ENCODE data around the gene RABGAP1L.

RABGAP1L gene

DNA sequence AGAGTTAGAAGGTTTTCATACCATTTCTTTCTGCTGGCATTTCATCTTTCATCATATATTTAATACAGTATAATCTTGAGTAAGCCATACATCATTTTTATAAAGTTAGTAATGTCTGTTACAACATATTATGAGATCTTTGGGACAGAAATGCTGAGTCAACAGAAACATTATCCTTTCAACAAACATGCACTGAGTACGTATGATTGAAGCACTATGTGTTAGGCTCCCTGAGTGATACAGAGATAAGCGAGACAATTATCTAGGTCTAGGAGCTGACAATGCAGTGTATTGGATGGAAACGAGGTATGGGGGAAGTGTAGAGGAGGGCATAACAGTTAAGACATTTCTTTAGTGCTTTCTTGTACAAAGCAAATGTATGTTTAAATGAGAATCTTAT, 268.7 kb downstream of the RABGAP1L start:
- peaks cover 2 to 7% of the 10 kb centered on the region in 2 donors for H3K4me1 Mint-ChIP-seq
- ATAC-seq (replicated peaks), result no peak
- H3K4me3 Mint-ChIP-seq, result no peak overlapping the region
- H3K27ac Mint-ChIP-seq, result no peak overlapping the region
- no peaks in the 10 kb centered on the region for H3K9me3 Mint-ChIP-seq
- H3K27me3 Mint-ChIP-seq, result no peaks in the 10 kb centered on the region
- peaks cover 3 to 4% of the 10 kb centered on the region in 2 donors for H3K36me3 Mint-ChIP-seq
- no peak for DNase-seq

DNA sequence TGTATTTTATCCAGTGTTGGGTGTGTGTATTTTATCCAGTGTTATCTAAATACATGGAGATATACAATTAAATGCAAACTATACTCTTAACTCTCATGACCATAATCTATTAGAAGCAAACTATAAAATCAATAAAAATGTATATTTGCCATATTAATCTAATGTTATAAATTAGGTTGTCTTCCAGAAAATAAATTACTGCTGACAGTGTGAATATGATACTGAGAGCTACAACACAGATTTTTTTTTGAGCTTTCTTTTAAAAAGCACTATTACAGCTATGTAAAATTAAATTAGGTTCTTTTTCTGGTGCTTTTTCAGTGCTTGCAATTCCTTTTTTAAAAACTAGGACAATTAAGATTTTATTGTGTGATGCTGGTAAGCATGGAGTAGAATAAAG, 269.4 kb downstream of the RABGAP1L start:
- Mint-ChIP-seq H3K4me1 (peaks cover 2 to 7% of the 10 kb centered on the region in 2 donors), H3K36me3 (peaks cover 3 to 4% of the 10 kb centered on the region in 2 donors), H3K9me3 (no peaks in the 10 kb centered on the region), H3K4me3 (no peak overlapping the region), H3K27me3 (no peaks in the 10 kb centered on the region), H3K27ac (no peak overlapping the region)
- no peak for ATAC-seq (replicated peaks)
- DNase-seq, result no peak

- peaks cover 0 to 2% of the 10 kb centered on the region in 2 donors for H3K4me1 Mint-ChIP-seq
- no peaks in the 10 kb centered on the region for H3K27me3 Mint-ChIP-seq
- H3K36me3 Mint-ChIP-seq, result peaks cover 18 to 24% of the 10 kb centered on the region in 2 donors
- H3K9me3 Mint-ChIP-seq, result no peaks in the 10 kb centered on the region
- no peak for ATAC-seq (replicated peaks)
- no peak overlapping the region for H3K27ac Mint-ChIP-seq
- DNase-seq, result no peak
- no peak overlapping the region for H3K4me3 Mint-ChIP-seq
These were observed 274.1 kb downstream of the RABGAP1L start for GRCh38 chr1:174433451-174433850.

- no peak for DNase-seq
- Mint-ChIP-seq H3K36me3 (peaks cover 5 to 29% of the 10 kb centered on the region in 2 donors), H3K27ac (no peak overlapping the region), H3K27me3 (no peaks in the 10 kb centered on the region), H3K9me3 (no peaks in the 10 kb centered on the region), H3K4me1 (peaks cover 9% of the 10 kb centered on the region in 2 donors), H3K4me3 (no peak overlapping the region)
- no peak for ATAC-seq (replicated peaks)
These were observed 286.0 kb downstream of the RABGAP1L start for GRCh38 chr1:174445351-174445750.

GRCh38 chr1:174445817-174446216, 286.5 kb downstream of the RABGAP1L start:
- ATAC-seq (replicated peaks), result no peak
- no peaks in the 10 kb centered on the region for H3K9me3 Mint-ChIP-seq

DNA sequence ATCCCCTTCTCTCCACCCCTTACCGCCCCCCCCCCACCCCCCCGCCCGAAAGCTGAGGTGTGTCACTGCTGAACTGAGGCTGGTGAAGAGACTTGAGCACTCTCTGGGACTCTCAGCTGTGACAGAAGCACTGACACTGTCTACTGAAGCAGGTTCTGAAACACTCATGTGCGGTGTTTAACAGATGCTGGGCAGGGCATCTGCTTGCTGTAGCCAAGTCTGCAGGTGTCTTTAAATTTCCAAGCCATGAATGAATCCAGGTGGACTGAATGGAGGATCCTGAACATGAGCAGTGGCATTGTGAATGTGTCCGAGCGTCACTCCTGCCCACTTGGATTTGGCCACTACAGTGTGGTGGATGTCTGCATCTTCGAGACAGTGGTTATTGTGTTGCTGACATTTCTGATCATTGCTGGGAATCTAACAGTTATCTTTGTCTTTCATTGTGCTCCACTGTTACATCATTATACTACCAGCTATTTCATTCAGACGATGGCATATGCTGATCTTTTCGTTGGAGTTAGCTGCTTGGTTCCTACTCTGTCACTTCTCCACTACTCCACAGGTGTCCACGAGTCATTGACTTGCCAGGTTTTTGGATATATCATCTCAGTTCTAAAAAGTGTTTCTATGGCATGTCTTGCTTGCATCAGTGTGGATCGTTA, 288.7 kb downstream of the RABGAP1L start, which contains the start of gene GPR52:
Gene GPR52 (plus strand): TSS at position 99 of the 665 bp plus-strand sequence. CDS start 148 bp downstream, at position 247.
- Mint-ChIP-seq H3K4me3 (no peak within 1 kb of the TSS), H3K4me1 (peaks cover 8 to 9% of the 10 kb centered on the region in 2 donors), H3K27ac (no peak within 1 kb of the TSS), H3K9me3 (no peaks in the 10 kb centered on the region), H3K27me3 (no peaks in the 10 kb centered on the region), H3K36me3 (peaks cover 2 to 25% of the 10 kb centered on the region in 2 donors)
- ATAC-seq (replicated peaks) (no peak), DNase-seq (no peak)

More at GRCh38 chr1:174445817-174446216, 286.5 kb downstream of the RABGAP1L start:
- peaks cover 9% of the 10 kb centered on the region in 2 donors for H3K4me1 Mint-ChIP-seq
- peaks cover 5 to 29% of the 10 kb centered on the region in 2 donors for H3K36me3 Mint-ChIP-seq
- H3K27ac Mint-ChIP-seq, result no peak overlapping the region
- H3K27me3 Mint-ChIP-seq, result no peaks in the 10 kb centered on the region
- H3K4me3 Mint-ChIP-seq, result no peak overlapping the region
- no peak for DNase-seq

DNA sequence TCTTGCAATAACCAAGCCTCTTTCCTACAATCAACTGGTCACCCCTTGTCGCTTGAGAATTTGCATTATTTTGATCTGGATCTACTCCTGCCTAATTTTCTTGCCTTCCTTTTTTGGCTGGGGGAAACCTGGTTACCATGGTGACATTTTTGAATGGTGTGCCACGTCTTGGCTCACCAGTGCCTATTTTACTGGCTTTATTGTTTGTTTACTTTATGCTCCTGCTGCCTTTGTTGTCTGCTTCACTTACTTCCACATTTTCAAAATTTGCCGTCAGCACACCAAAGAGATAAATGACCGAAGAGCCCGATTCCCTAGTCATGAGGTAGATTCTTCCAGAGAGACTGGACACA, 289.2 kb downstream of the RABGAP1L start:
- peaks cover 0 to 23% of the 10 kb centered on the region in 2 donors for H3K36me3 Mint-ChIP-seq
- no peak overlapping the region for H3K27ac Mint-ChIP-seq
- ATAC-seq (replicated peaks), result no peak
- H3K9me3 Mint-ChIP-seq, result no peaks in the 10 kb centered on the region
- peaks cover 8 to 9% of the 10 kb centered on the region in 2 donors for H3K4me1 Mint-ChIP-seq
- H3K4me3 Mint-ChIP-seq, result no peak overlapping the region
- no peak for DNase-seq
- no peaks in the 10 kb centered on the region for H3K27me3 Mint-ChIP-seq

DNA sequence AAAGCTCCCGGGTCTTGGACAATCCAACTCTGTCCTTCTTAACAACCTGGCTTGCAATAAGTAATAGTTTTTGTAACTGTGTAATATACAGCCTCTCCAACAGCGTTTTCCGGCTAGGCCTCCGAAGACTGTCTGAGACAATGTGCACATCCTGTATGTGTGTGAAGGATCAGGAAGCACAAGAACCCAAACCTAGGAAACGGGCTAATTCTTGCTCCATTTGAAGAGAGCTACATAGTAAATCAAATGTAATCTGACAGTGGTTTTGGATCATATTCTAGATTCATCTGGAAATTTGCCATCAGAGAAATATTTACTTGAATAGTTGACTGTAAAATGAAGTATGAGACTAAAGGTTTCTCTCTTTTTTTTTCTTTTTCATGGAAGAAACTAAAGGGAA, 289.7 kb downstream of the RABGAP1L start:
- Mint-ChIP-seq H3K4me1 (peaks cover 8 to 9% of the 10 kb centered on the region in 2 donors), H3K36me3 (peaks cover 0 to 19% of the 10 kb centered on the region in 2 donors), H3K9me3 (no peaks in the 10 kb centered on the region), H3K4me3 (no peak overlapping the region), H3K27ac (no peak overlapping the region), H3K27me3 (no peaks in the 10 kb centered on the region)
- DNase-seq (no peak), ATAC-seq (replicated peaks) (no peak)

GRCh38 chr1:174451408-174451807, 292.1 kb downstream of the RABGAP1L start:
- DNase-seq (no peak), ATAC-seq (replicated peaks) (no peak)
- Mint-ChIP-seq H3K9me3 (no peaks in the 10 kb centered on the region), H3K27ac (no peak overlapping the region), H3K4me1 (peaks cover 0 to 4% of the 10 kb centered on the region in 2 donors), H3K27me3 (no peaks in the 10 kb centered on the region), H3K4me3 (no peak overlapping the region), H3K36me3 (peaks cover 0 to 9% of the 10 kb centered on the region in 2 donors)

DNA sequence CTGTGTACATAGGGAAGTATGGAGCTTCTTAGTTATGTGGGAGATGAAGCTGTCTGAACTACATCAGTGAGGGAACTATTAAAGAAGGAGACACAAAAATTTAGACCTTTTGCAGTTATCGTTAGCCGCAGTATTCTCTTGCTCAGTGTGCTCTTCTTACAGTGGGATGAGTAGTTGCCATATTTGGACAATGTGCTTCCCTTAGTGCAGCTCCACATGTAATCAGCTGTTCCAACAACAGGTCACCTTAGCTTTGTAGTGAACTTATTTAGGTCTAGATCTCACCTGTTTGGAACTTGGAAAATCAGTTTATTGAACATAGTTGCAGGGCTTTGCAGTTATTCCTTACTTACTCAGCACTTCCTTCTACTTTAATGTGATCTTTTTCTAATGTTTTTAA, 306.5 kb downstream of the RABGAP1L start:
- peaks cover 3% of the 10 kb centered on the region in 2 donors for H3K9me3 Mint-ChIP-seq
- no peak for ATAC-seq (replicated peaks)
- H3K27ac Mint-ChIP-seq, result no peak overlapping the region
- H3K4me3 Mint-ChIP-seq, result no peak overlapping the region
- peaks cover 0 to 5% of the 10 kb centered on the region in 2 donors for H3K4me1 Mint-ChIP-seq
- H3K27me3 Mint-ChIP-seq, result no peaks in the 10 kb centered on the region
- peaks cover 3 to 10% of the 10 kb centered on the region in 2 donors for H3K36me3 Mint-ChIP-seq
- DNase-seq, result no peak

- Mint-ChIP-seq H3K9me3 (peaks cover 3% of the 10 kb centered on the region in 2 donors), H3K36me3 (peaks cover 3 to 11% of the 10 kb centered on the region in 2 donors), H3K27ac (no peak overlapping the region), H3K4me1 (peaks cover 0 to 5% of the 10 kb centered on the region in 2 donors), H3K27me3 (no peaks in the 10 kb centered on the region), H3K4me3 (no peak overlapping the region)
- ATAC-seq (replicated peaks) (no peak), DNase-seq (no peak)
These were observed 307.3 kb downstream of the RABGAP1L start for GRCh38 chr1:174466607-174467006.

DNA sequence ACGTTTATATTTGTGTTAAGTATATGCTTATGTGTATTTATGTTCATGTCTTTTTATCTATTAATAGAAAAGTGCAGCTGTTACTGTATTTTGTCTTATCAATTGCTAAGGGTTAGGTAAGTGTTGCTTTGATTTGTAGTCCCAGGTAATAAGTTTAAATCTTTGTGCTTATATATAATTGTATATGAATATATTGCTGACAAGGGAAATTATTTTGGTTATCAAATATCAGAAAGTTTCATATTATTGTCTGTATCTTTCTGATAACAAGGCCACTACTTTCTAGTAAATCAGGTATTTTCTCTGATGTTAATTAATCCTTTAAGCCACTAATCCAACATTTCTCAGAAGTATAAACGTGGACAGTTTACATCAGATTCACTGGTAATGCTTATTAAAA, 309.7 kb downstream of the RABGAP1L start:
- H3K4me3 Mint-ChIP-seq, result no peak overlapping the region
- no peak for DNase-seq
- no peak for ATAC-seq (replicated peaks)
- H3K9me3 Mint-ChIP-seq, result no peaks in the 10 kb centered on the region
- peaks cover 3 to 4% of the 10 kb centered on the region in 2 donors for H3K36me3 Mint-ChIP-seq
- H3K27ac Mint-ChIP-seq, result no peak overlapping the region
- peaks cover 0 to 5% of the 10 kb centered on the region in 2 donors for H3K4me1 Mint-ChIP-seq
- H3K27me3 Mint-ChIP-seq, result no peaks in the 10 kb centered on the region

DNA sequence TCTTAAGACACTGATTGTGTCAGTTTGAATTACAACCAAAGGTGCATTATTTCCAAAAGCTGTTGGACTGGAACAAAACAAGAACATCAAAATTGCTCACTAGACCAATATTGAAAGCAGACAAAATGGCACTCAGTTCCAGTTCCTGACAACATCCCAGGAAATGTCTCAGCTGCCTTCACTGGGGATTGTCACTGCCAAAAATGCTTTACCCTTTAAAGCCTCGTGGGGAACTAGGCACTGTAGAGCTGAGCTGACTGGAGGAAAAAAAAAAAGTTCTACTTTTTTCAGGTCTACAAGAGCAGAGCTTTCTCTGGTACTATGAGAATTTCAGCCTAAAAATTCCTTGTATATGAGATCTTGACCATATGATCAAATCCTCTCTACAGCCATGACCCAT, 310.4 kb downstream of the RABGAP1L start:
- no peaks in the 10 kb centered on the region for H3K27me3 Mint-ChIP-seq
- no peak overlapping the region for H3K4me3 Mint-ChIP-seq
- no peak overlapping the region for H3K27ac Mint-ChIP-seq
- no peaks in the 10 kb centered on the region for H3K9me3 Mint-ChIP-seq
- peaks cover 3 to 4% of the 10 kb centered on the region in 2 donors for H3K36me3 Mint-ChIP-seq
- H3K4me1 Mint-ChIP-seq, result peaks cover 0 to 5% of the 10 kb centered on the region in 2 donors
- ATAC-seq (replicated peaks), result no peak
- DNase-seq, result no peak

DNA sequence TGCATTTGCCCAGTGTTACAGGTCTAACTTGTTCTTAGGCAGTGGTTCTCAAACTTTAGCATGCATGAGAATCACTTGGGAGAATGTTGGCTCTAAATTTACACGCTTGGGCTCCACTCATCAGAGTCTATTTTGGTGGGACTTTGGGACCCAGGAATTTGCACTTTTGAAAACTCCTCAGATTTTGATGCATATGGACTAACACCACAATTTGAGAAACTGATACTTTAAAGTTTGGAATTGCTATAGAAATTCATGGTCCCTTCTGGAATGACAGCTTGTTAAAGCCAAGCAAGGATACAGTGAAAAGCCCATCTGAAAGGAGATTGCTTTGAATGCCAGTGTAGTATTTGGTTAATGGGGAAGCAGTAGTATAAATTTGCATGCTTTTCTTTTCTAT, 320.0 kb downstream of the RABGAP1L start:
- no peaks in the 10 kb centered on the region for H3K27me3 Mint-ChIP-seq
- DNase-seq, result no peak
- H3K4me3 Mint-ChIP-seq, result no peak overlapping the region
- H3K9me3 Mint-ChIP-seq, result peaks cover 0 to 3% of the 10 kb centered on the region in 2 donors
- peaks cover 0 to 8% of the 10 kb centered on the region in 2 donors for H3K4me1 Mint-ChIP-seq
- peaks cover 0 to 10% of the 10 kb centered on the region in 2 donors for H3K36me3 Mint-ChIP-seq
- ATAC-seq (replicated peaks), result no peak
- H3K27ac Mint-ChIP-seq, result no peak overlapping the region

DNA sequence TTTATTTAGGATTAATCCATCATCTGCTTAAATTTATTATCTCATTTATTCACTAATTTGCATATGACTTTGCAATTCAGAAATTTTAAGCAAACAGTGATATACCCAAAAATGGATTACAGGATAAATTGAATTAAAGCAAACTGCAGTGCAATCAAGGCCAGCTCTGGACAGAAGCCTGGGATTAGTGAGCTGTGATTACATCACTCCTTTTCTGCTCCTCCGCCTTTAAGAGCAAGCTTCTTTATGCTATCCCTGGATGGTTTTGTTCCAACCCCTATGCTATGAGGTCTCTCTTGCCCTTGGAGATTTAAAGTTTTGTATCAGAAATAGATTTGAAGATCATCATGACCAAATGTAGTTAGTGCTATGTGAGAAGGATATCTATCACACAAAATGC, 321.0 kb downstream of the RABGAP1L start:
- Mint-ChIP-seq H3K4me3 (no peak overlapping the region), H3K36me3 (peaks cover 2 to 13% of the 10 kb centered on the region in 2 donors), H3K4me1 (peaks cover 3 to 10% of the 10 kb centered on the region in 2 donors), H3K27me3 (no peaks in the 10 kb centered on the region), H3K9me3 (peaks cover 2 to 3% of the 10 kb centered on the region in 2 donors), H3K27ac (no peak overlapping the region)
- DNase-seq, result no peak
- no peak for ATAC-seq (replicated peaks)

Measured in stimulated activated naive B cell treated with anti-CD40 and anti-IgM and Interleukin-4, amounts not matched to agents 10 μg/mL and 1 μg/mL and 100 μg/mL, for 72 hours (primary cell).